ENCODE measurements around the gene CHTOP. TPM values are rescaled to one million over a fixed set of nuclear protein-coding genes. Genes with fewer than 3 reads are reported as not detected.

CHTOP gene
- total RNA-seq, 1 donor from 2014 or later = 67.3 TPM

DNA sequence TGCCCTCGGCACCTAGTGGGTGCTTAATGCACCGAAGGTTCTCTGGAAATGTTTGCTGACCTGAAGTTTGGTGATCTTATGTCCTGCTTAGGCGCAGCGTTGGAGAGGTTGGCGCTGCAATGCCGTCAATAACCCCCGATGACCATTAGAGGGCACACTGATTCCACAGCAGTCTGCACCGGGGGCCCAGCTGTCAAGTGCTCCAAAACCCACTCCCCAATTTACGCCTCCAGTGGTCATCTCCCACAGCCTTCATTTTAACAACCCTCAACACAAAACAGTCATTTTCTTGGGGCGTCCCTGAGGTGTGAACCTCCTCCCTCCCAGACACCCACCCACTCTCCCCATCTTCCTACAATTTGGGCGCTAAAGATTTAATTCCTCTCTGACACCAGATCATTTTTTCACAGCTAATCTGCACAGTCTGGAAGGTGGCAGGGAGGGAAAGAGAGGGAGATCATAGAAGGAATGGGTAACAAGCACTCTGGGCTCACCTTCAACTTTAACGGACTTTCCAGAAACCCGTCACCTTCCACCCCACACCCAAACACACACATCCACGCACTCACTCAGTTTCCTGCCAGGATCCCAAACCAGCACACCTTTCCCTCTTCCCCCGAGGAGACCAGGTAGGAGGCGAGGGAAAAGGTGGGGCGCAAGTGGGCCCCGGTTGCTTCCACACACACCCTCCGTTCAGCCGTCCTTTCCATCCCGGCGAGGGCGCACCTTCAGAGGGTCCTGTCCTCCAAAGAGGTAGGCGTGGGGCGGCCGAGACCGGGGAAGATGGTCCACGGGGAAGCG lies 44.1 kb downstream of the CHTOP start:
- no peaks in the 10 kb centered on the region for H3K9me3 ChIP-seq
- no peak for DNase-seq (ENCODE audit: extremely low spot score in 2 of 2)
- H3K4me3 ChIP-seq = peak overlapping the region; percentile 63 to 64
- no peaks in the 10 kb centered on the region for H3K36me3 ChIP-seq
- no peaks in the 10 kb centered on the region for H3K27me3 ChIP-seq
- TF ChIP-seq, protein P1, sequence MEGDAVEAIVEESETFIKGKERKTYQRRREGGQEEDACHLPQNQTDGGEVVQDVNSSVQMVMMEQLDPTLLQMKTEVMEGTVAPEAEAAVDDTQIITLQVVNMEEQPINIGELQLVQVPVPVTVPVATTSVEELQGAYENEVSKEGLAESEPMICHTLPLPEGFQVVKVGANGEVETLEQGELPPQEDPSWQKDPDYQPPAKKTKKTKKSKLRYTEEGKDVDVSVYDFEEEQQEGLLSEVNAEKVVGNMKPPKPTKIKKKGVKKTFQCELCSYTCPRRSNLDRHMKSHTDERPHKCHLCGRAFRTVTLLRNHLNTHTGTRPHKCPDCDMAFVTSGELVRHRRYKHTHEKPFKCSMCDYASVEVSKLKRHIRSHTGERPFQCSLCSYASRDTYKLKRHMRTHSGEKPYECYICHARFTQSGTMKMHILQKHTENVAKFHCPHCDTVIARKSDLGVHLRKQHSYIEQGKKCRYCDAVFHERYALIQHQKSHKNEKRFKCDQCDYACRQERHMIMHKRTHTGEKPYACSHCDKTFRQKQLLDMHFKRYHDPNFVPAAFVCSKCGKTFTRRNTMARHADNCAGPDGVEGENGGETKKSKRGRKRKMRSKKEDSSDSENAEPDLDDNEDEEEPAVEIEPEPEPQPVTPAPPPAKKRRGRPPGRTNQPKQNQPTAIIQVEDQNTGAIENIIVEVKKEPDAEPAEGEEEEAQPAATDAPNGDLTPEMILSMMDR (IDR thresholded peaks at IDR 0.05) = peak; percentile 57 to 77 (median 77)
- TF ChIP-seq POLR2AphosphoS5 (IDR thresholded peaks at IDR 0.05; ENCODE audit: insufficient read depth in 1 of 2, low read depth in 1 of 2) = no peak
- no peak for TF ChIP-seq POLR2A (IDR thresholded peaks at IDR 0.05)
- H3K27ac ChIP-seq = peak overlapping the region; percentile 73
- peaks cover 21% of the 10 kb centered on the region for H3K4me1 ChIP-seq
- intact Hi-C loops (cut with DNase I) = loop anchor here (5.0 to 10.0 kb wide), 3 partner anchors 74 to 277 kb away; partner anchors contain the start of gene CRTC2

DNA sequence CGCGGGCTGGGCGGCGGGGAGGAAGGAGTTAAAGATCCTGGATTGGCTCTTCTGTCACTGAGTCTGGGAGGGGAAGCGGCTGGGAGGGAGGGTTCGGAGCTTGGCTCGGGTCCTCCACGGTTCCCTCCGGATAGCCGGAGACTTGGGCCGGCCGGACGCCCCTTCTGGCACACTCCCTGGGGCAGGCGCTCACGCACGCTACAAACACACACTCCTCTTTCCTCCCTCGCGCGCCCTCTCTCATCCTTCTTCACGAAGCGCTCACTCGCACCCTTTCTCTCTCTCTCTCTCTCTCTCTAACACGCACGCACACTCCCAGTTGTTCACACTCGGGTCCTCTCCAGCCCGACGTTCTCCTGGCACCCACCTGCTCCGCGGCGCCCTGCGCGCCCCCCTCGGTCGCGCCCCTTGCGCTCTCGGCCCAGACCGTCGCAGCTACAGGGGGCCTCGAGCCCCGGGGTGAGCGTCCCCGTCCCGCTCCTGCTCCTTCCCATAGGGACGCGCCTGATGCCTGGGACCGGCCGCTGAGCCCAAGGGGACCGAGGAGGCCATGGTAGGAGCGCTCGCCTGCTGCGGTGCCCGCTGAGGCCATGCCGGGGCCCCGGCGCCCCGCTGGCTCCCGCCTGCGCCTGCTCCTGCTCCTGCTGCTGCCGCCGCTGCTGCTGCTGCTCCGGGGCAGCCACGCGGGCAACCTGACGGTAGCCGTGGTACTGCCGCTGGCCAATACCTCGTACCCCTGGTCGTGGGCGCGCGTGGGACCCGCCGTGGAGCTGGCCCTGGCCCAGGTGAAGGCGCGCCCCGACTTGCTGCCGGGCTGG lies 44.9 kb downstream of the CHTOP start, which contains the start of gene NPR1:
NPR1 (plus strand) TSS at position 170 of the 818 bp plus-strand sequence; CDS start at position 591, 421 bp downstream.
- Histone ChIP-seq H3K9me3 (no peaks in the 10 kb centered on the region), H3K4me3 (peak within 1 kb of the TSS; percentile 63 to 64), H3K27me3 (no peaks in the 10 kb centered on the region), H3K4me1 (peaks cover 21% of the 10 kb centered on the region), H3K27ac (peak within 1 kb of the TSS; percentile 73), H3K36me3 (no peaks in the 10 kb centered on the region)
- TF ChIP-seq POLR2AphosphoS5 (IDR thresholded peaks at IDR 0.05; ENCODE audit: insufficient read depth in 1 of 2, low read depth in 1 of 2) (peak in 1 of 2 donors; percentile 60), POLR2A (IDR thresholded peaks at IDR 0.05) (no peak)
- TF ChIP-seq, protein P1 (IDR thresholded peaks at IDR 0.05) = no peak
- intact Hi-C loops (cut with DNase I) = loop anchor here (5.0 to 10.0 kb wide), 3 partner anchors 74 to 276 kb away; partner anchors contain the start of gene CRTC2
- DNase-seq (ENCODE audit: extremely low spot score in 2 of 2) = no peak

DNA sequence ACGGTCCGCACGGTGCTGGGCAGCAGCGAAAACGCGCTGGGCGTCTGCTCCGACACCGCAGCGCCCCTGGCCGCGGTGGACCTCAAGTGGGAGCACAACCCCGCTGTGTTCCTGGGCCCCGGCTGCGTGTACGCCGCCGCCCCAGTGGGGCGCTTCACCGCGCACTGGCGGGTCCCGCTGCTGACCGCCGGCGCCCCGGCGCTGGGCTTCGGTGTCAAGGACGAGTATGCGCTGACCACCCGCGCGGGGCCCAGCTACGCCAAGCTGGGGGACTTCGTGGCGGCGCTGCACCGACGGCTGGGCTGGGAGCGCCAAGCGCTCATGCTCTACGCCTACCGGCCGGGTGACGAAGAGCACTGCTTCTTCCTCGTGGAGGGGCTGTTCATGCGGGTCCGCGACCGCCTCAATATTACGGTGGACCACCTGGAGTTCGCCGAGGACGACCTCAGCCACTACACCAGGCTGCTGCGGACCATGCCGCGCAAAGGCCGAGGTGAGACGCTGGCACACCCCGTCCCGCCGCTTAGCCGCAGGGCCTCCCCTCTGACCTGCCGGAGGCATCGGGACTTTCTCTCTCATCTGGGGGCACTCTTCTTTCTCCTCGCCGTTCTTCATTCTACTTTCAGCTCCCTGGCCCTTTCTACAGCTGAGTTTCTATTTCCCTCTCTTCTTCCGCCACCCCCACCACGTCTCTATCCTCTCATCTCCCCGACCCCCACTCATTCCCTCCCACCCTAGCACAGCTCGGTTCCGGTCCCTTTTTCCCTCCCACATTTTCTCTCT lies 45.7 kb downstream of the CHTOP start:
- H3K9me3 ChIP-seq = no peaks in the 10 kb centered on the region
- H3K4me1 ChIP-seq = peaks cover 21% of the 10 kb centered on the region
- intact Hi-C loops (cut with DNase I) = loop anchor here (5.0 to 10.0 kb wide), 3 partner anchors 73 to 275 kb away; partner anchors contain the start of gene CRTC2
- peak overlapping the region; percentile 73 for H3K27ac ChIP-seq
- H3K27me3 ChIP-seq = no peaks in the 10 kb centered on the region
- H3K36me3 ChIP-seq = no peaks in the 10 kb centered on the region
- TF ChIP-seq POLR2AphosphoS5 (IDR thresholded peaks at IDR 0.05; ENCODE audit: insufficient read depth in 1 of 2, low read depth in 1 of 2) = no peak
- TF ChIP-seq, protein P1 (IDR thresholded peaks at IDR 0.05) = peak in 1 of 3 experiments; percentile 28
- no peak for DNase-seq (ENCODE audit: extremely low spot score in 2 of 2)
- H3K4me3 ChIP-seq = peak overlapping the region; percentile 63 to 64

DNA sequence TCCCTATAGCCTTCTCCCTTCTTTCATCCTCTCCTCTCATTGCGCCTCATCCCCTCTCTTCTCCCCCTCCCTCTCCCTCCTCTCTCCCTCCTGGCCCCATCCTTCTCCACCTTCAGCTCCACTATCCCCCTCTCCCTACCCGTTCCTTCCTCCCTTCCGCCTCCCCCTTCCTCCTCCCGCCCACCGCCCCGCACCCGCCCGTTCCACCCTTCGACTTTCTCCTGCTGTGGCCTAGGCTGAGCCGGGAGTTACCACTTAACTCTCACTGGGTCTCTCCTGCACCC lies 46.2 kb downstream of the CHTOP start:
- no peaks in the 10 kb centered on the region for H3K9me3 ChIP-seq
- intact Hi-C loops (cut with DNase I) = no loop called here
- H3K4me3 ChIP-seq = peak overlapping the region; percentile 63 to 64
- TF ChIP-seq POLR2AphosphoS5 (IDR thresholded peaks at IDR 0.05; ENCODE audit: insufficient read depth in 1 of 2, low read depth in 1 of 2) (no peak), POLR2A (IDR thresholded peaks at IDR 0.05) (no peak)
- TF ChIP-seq, protein P1 (IDR thresholded peaks at IDR 0.05) = no peak
- peak overlapping the region; percentile 73 for H3K27ac ChIP-seq
- peaks cover 21% of the 10 kb centered on the region for H3K4me1 ChIP-seq
- H3K36me3 ChIP-seq = no peaks in the 10 kb centered on the region
- DNase-seq (ENCODE audit: extremely low spot score in 2 of 2) = no peak
- H3K27me3 ChIP-seq = no peaks in the 10 kb centered on the region
